Stimulated activated CD8-positive, alpha-beta memory T cell treated with anti-CD3 and anti-CD28 coated beads, Interleukin-7, amount 100 ng/mL, for 1 hour (primary cell): Measurements from ENCODE around the gene SLC25A47.

Experiments
- DNase-seq, 2 donors: peaks; one replicate each; pipeline ENCODE4 v3.0.0-alpha.2; 2020; ENCODE audit warnings: low read depth in 2 of 2

The SLC25A47 gene

GRCh38 chr14:100375963-100376735, 53.0 kb downstream of the SLC25A47 start, which contains the start of gene WDR25:
Gene WDR25, plus strand, starts transcription at chr14:100376485.
- peak; percentile 87 to 88 for DNase-seq

DNA sequence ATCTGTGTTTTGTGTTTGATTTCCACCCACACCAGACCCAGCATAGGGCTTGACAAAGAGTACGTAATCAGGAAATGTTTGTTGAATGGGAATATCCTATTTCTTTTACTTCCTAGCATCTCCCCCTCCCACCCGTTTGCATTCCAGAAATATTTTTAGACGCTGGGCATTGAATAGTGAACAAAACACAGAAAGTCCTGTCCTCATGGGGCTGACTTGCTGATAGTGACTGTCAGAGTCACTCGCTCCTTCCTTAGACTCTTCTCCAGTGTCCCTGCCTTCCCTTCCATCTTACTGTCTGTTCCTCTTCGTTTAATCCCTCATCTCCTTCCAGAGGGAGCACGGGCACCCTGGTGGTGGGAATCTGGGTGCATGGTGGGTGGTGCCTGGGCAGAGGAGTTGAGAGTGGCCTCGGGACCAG, 53.6 kb downstream of the SLC25A47 start:
- no peak for DNase-seq
